ENCODE data around the gene CYTH3. TPM values are rescaled to one million over a fixed set of nuclear protein-coding genes. Genes with fewer than 3 reads are reported as not detected.

CYTH3 gene, protein sequence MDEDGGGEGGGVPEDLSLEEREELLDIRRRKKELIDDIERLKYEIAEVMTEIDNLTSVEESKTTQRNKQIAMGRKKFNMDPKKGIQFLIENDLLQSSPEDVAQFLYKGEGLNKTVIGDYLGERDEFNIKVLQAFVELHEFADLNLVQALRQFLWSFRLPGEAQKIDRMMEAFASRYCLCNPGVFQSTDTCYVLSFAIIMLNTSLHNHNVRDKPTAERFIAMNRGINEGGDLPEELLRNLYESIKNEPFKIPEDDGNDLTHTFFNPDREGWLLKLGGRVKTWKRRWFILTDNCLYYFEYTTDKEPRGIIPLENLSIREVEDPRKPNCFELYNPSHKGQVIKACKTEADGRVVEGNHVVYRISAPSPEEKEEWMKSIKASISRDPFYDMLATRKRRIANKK
- total RNA-seq (2011; cell fraction: chromatin; rRNA removed; ENCODE audit: low replicate concordance): 23.7 and 39.3 TPM in 2 replicates
- 19.7 and 23.5 TPM in 2 replicates for total RNA-seq (2011; cell fraction: nucleolus; rRNA removed)
- total RNA-seq (2011; cell fraction: nucleoplasm; rRNA removed): 22.3 and 24.9 TPM in 2 replicates
- total RNA-seq (2014; rRNA removed) (8.8 and 14.3 TPM in 2 replicates), total RNA-seq (2014; rRNA removed; fragmentation: Illumina TruSeq; extraction: Trizol) (7.4 and 8.4 TPM in 2 replicates), total RNA-seq (2015; rRNA removed; fragmentation: Illumina TruSeq; extraction: Trizol) (11.5 TPM in 2 replicates), total RNA-seq (2021) (14.8 and 15.2 TPM in 2 replicates), polyA plus RNA-seq (2011; rRNA removed) (11.4 and 16.2 TPM in 2 replicates), polyA plus RNA-seq (2014; fragmentation: Illumina TruSeq; extraction: Trizol) (12.3 and 13.8 TPM in 2 replicates), polyA plus RNA-seq (2014; fragmentation: Nextera tagmentation; extraction: Ambion mirVana) (under 1 TPM; 0.25 to 0.42 TPM), polyA plus RNA-seq (2014; rRNA removed) (13.8 and 17.0 TPM in 2 replicates), polyA minus RNA-seq (2011; rRNA and poly(A)+ RNA removed) (5.5 and 6.4 TPM in 2 replicates), Bru-seq, nascent RNA (percentile 72 among the genes with signal in this experiment), BruChase-seq, experiment 1, labeled RNA remaining after a 2-hour chase (percentile 72 among the genes with signal in this experiment), BruChase-seq, experiment 2, labeled RNA remaining after a 6-hour chase (percentile 72 among the genes with signal in this experiment)
- polyA plus RNA-seq (2011; cell fraction: cytosol; rRNA removed): 13.6 and 14.6 TPM in 2 replicates
- 43.6 and 45.1 TPM in 2 replicates for polyA plus RNA-seq (2011; cell fraction: nucleus; rRNA removed)
- 11.3 and 12.8 TPM in 2 replicates for polyA plus RNA-seq (2012)
- polyA minus RNA-seq (2011; cell fraction: cytosol; rRNA and poly(A)+ RNA removed): 8.1 and 9.3 TPM in 2 replicates
- 9.8 and 12.1 TPM in 2 replicates for polyA minus RNA-seq (2011; cell fraction: nucleus; rRNA and poly(A)+ RNA removed)
- long read RNA-seq, experiment 1, full-length matches to known transcripts: 22 of 65 reads
- long read RNA-seq, experiment 1, partial matches to known transcripts: 13 of 65 reads
- long read RNA-seq, experiment 1, other reads (novel, unspliced or antisense): 30 of 65 reads
- long read RNA-seq, experiment 2, full-length matches to known transcripts: 5 of 19 reads
- long read RNA-seq, experiment 2, partial matches to known transcripts: 2 of 19 reads
- long read RNA-seq, experiment 2, other reads (novel, unspliced or antisense): 12 of 19 reads
- long read RNA-seq, experiment 3, full-length matches to known transcripts: 1 of 3 reads
- long read RNA-seq, experiment 3, partial matches to known transcripts: 1 of 3 reads
- long read RNA-seq, experiment 3, other reads (novel, unspliced or antisense): 1 of 3 reads

GRCh38 chr7:6272481-6273323 is at the start of gene CYTH3:
TSS of gene CYTH3 (minus strand) at chr7:6272624. CDS start at chr7:6272507, 117 bp downstream.
- Histone ChIP-seq H3K4me2 (ENCODE audit: insufficient read depth, low read length) (peak within 1 kb of the TSS; percentile 93), H3K4me3 (peak within 1 kb of the TSS; percentile 78), H3K27ac (ENCODE audit: extremely low read depth, low read depth, low read length) (peak within 1 kb of the TSS; percentile 67), H4K20me1 (replicated peaks; ENCODE audit: control insufficient read depth, insufficient read depth, low read length) (no peaks in the 10 kb centered on the region), H3K36me3 (ENCODE audit: control insufficient read depth, insufficient read depth, low read length) (no peaks in the 10 kb centered on the region), H3K4me1 (replicated peaks in 1 of 2; ENCODE audit: control insufficient read depth in 2 of 2, insufficient read depth in 2 of 2, low read length in 2 of 2) (peaks cover 32 to 45% of the 10 kb centered on the region in 2 experiments; a peak in 4 of 5 replicates), H3K9ac (ENCODE audit: insufficient read depth in 1 of 2, low read depth in 2 of 2, low read length in 2 of 2) (peak within 1 kb of the TSS; percentile 76 to 95), H3K9me1 (ENCODE audit: control insufficient read depth, insufficient read depth, low read length) (no peaks in the 10 kb centered on the region), H3K27me3 (ENCODE audit: control insufficient read depth in 2 of 2, insufficient read depth in 2 of 2, low read length in 2 of 2) (no peaks in the 10 kb centered on the region), H2AFZ (ENCODE audit: low read depth, low read length) (peak within 1 kb of the TSS; percentile 100), H3K9me3 (replicated peaks; ENCODE audit: control insufficient read depth, insufficient read depth, low read depth, low read length) (no peaks in the 10 kb centered on the region), H3K79me2 (ENCODE audit: control insufficient read depth, insufficient read depth, low read length) (peaks cover 38% of the 10 kb centered on the region)
- intact Hi-C loops (cut with micrococcal nuclease) (loop anchor here (5.0 kb wide), 1 partner anchor 45 kb away; no protein-coding TSS in a partner anchor), in situ Hi-C loops (cut with MboI) (no loop called here)
- DNase-seq (ENCODE audit: extremely low read depth in 1 of 4, low spot score in 3 of 4): peak; percentile 87 to 99 (median 98)
- no peak for FAIRE-seq
- CTCF ChIA-PET (ENCODE audit: low intra/inter-chr PET ratio): no interaction called here
- 5% methylated on average over 42 of the region's 67 CpGs for WGBS (ENCODE audit: insufficient coverage, low coverage, missing lambda C conversion rate)
- BruUV-seq (replicated peaks): no TSS peak
- peak; percentile 91 for ATAC-seq
- POLR2A ChIA-PET: interaction anchor here (1.3 kb wide), 1 partner anchor 36 kb away, joined by 4 read pairs; no protein-coding TSS in a partner anchor
- TF ChIP-seq, protein P1, sequence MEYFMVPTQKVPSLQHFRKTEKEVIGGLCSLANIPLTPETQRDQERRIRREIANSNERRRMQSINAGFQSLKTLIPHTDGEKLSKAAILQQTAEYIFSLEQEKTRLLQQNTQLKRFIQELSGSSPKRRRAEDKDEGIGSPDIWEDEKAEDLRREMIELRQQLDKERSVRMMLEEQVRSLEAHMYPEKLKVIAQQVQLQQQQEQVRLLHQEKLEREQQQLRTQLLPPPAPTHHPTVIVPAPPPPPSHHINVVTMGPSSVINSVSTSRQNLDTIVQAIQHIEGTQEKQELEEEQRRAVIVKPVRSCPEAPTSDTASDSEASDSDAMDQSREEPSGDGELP (CRISPR knock-in tag; IDR thresholded peaks at IDR 0.05; ENCODE audit: borderline replicate concordance): peak; percentile 47; the same call in 1 of the 2 replicates
- TF ChIP-seq IRF1 (CRISPR knock-in tag; IDR thresholded peaks at IDR 0.05; ENCODE audit: borderline replicate concordance) (no peak), EWSR1 (IDR thresholded peaks at IDR 0.05; ENCODE audit: borderline replicate concordance, low read depth, partially characterized antibody) (no peak), RUNX1 (IDR thresholded peaks at IDR 0.05; ENCODE audit: low read depth) (no peak), ETS1 (conservative IDR thresholded peaks at IDR 0.05; ENCODE audit: control insufficient read depth, low read depth, low read length) (no peak)
- TF ChIP-seq, protein P2, sequence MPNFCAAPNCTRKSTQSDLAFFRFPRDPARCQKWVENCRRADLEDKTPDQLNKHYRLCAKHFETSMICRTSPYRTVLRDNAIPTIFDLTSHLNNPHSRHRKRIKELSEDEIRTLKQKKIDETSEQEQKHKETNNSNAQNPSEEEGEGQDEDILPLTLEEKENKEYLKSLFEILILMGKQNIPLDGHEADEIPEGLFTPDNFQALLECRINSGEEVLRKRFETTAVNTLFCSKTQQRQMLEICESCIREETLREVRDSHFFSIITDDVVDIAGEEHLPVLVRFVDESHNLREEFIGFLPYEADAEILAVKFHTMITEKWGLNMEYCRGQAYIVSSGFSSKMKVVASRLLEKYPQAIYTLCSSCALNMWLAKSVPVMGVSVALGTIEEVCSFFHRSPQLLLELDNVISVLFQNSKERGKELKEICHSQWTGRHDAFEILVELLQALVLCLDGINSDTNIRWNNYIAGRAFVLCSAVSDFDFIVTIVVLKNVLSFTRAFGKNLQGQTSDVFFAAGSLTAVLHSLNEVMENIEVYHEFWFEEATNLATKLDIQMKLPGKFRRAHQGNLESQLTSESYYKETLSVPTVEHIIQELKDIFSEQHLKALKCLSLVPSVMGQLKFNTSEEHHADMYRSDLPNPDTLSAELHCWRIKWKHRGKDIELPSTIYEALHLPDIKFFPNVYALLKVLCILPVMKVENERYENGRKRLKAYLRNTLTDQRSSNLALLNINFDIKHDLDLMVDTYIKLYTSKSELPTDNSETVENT (CRISPR knock-in tag; IDR thresholded peaks at IDR 0.05): no peak

Data from K562 (cell line).